Measurements from ENCODE around the gene RIPOR3. TPM values are rescaled to one million over a fixed set of nuclear protein-coding genes. Genes with fewer than 3 reads are reported as not detected.
A peak's percentile ranks its signal among the peaks of the same experiment; 100 is the strongest.

Gene RIPOR3
- total RNA-seq, 2 donors from 2014 or later = 0.46 to 1.4 TPM

- Mint-ChIP-seq H3K4me3 (peak within 1 kb of the TSS; percentile 88), H3K27me3 (ENCODE audit: insufficient read depth) (peaks cover 2% of the 10 kb centered on the region), H3K4me1 (peaks cover 23% of the 10 kb centered on the region), H3K9me3 (no peaks in the 10 kb centered on the region), H3K27ac (peak within 1 kb of the TSS; percentile 95), H3K36me3 (ENCODE audit: low read depth) (peaks cover 24% of the 10 kb centered on the region)
- DNase-seq = peak; percentile 100
- peak; percentile 10 for TF ChIP-seq CTCF (conservative IDR thresholded peaks at IDR 0.05)
- H3K4me1 ChIP-seq (ENCODE audit: control insufficient read depth, insufficient read depth, low read length) = peaks cover 6% of the 10 kb centered on the region
- peak within 1 kb of the TSS; percentile 96 for H3K4me3 ChIP-seq (ENCODE audit: low read length)
- H3K27ac ChIP-seq (ENCODE audit: low read depth, low read length) = peak within 1 kb of the TSS; percentile 72
- 0 to 2% methylated on average over 12 to 114 of the region's 114 CpGs for WGBS, 2 experiments (ENCODE audit: insufficient coverage in 1 of 2, insufficient read length in 1 of 2)
- peaks cover 9% of the 10 kb centered on the region for H3K36me3 ChIP-seq (ENCODE audit: control insufficient read depth, insufficient read depth, low read length)
- no peaks in the 10 kb centered on the region for H3K27me3 ChIP-seq (ENCODE audit: control insufficient read depth, insufficient read depth, low read length, poor library complexity, severe bottlenecking)
- no peaks in the 10 kb centered on the region for H3K9me3 ChIP-seq (ENCODE audit: control insufficient read depth, low read length)
- H3K9ac ChIP-seq (ENCODE audit: extremely low read depth, low read length, poor library complexity, severe bottlenecking) = peak within 1 kb of the TSS; percentile 82
Measured at GRCh38 chr20:50731055-50731929, 40.0 kb upstream of the RIPOR3 start, which contains the start of gene PARD6B. Gene PARD6B, plus strand, starts transcription at chr20:50731580. Its CDS starts 207 bp downstream, at chr20:50731787.

GRCh38 chr20:50730765-50731054 lies 39.4 kb upstream of the RIPOR3 start:
- H3K27ac Mint-ChIP-seq = peak overlapping the region; percentile 95
- 0% methylated on average over 25 to 35 of the region's 35 CpGs for WGBS, 2 experiments (ENCODE audit: insufficient coverage in 1 of 2, insufficient read length in 1 of 2)
- peaks cover 5% of the 10 kb centered on the region for H3K4me1 ChIP-seq (ENCODE audit: control insufficient read depth, insufficient read depth, low read length)

More at GRCh38 chr20:50730765-50731054, 39.4 kb upstream of the RIPOR3 start:
- no peak for TF ChIP-seq CTCF (conservative IDR thresholded peaks at IDR 0.05)
- peaks cover 9% of the 10 kb centered on the region for H3K36me3 ChIP-seq (ENCODE audit: control insufficient read depth, insufficient read depth, low read length)
- DNase-seq = no peak
- peaks cover 2% of the 10 kb centered on the region for H3K27me3 Mint-ChIP-seq (ENCODE audit: insufficient read depth)
- H3K4me3 ChIP-seq (ENCODE audit: low read length) = peak overlapping the region; percentile 86
- no peaks in the 10 kb centered on the region for H3K9me3 ChIP-seq (ENCODE audit: control insufficient read depth, low read length)
- H3K4me3 Mint-ChIP-seq = peak overlapping the region; percentile 88
- no peaks in the 10 kb centered on the region for H3K27me3 ChIP-seq (ENCODE audit: control insufficient read depth, insufficient read depth, low read length, poor library complexity, severe bottlenecking)
- no peaks in the 10 kb centered on the region for H3K9me3 Mint-ChIP-seq
- peaks cover 21% of the 10 kb centered on the region for H3K36me3 Mint-ChIP-seq (ENCODE audit: low read depth)
- peak overlapping the region; percentile 56 for H3K9ac ChIP-seq (ENCODE audit: extremely low read depth, low read length, poor library complexity, severe bottlenecking)
- H3K4me1 Mint-ChIP-seq = peaks cover 23% of the 10 kb centered on the region
- H3K27ac ChIP-seq (ENCODE audit: low read depth, low read length) = peak overlapping the region; percentile 72
